Activated T-helper 17 cell treated with anti-CD3 and anti-CD28 coated beads, Interleukin-2, amount 50 U/mL, for 72 hours (primary cell): ENCODE results near the gene HNF4A. TPM values are rescaled to one million over a fixed set of nuclear protein-coding genes. Genes with fewer than 3 reads are reported as not detected.
"Not testable (repeated sequence)": the region's sequence is repeated elsewhere in the genome, so short reads cannot be mapped to it uniquely, and the experiment has no call there.

Experiments
- ATAC-seq: fragments of 150-1000 bp; cut with Tn5 transposase; replicated peaks from 2 replicates; pipeline ENCODE4 v1.10.0; 2021; ENCODE audit warnings: mild to moderate bottlenecking, moderate library complexity
- H3K27ac Mint-ChIP-seq: one replicate; pipeline ENCODE4 v1.8.0; 2022; ENCODE audit warnings: mixed read lengths
- H3K27me3 Mint-ChIP-seq: one replicate; pipeline ENCODE4 v1.8.0; 2022; ENCODE audit warnings: mixed read lengths
- H3K36me3 Mint-ChIP-seq: one replicate; pipeline ENCODE4 v1.8.0; 2022; ENCODE audit warnings: low read depth, mild to moderate bottlenecking, mixed read lengths
- H3K4me1 Mint-ChIP-seq: one replicate; pipeline ENCODE4 v1.8.0; 2022; ENCODE audit warnings: mixed read lengths
- H3K4me3 Mint-ChIP-seq: one replicate; pipeline ENCODE4 v1.8.0; 2022; ENCODE audit warnings: mild to moderate bottlenecking, mixed read lengths
- H3K9me3 Mint-ChIP-seq: one replicate; pipeline ENCODE4 v1.8.0; 2022; ENCODE audit warnings: mixed read lengths
- total RNA-seq, 2 donors: library from RNA; stranded (reverse); gene quantifications; one replicate each; pipeline ENCODE4 v1.2.3, GENCODE V29; 2022

HNF4A gene
- total RNA-seq: not detected

DNA sequence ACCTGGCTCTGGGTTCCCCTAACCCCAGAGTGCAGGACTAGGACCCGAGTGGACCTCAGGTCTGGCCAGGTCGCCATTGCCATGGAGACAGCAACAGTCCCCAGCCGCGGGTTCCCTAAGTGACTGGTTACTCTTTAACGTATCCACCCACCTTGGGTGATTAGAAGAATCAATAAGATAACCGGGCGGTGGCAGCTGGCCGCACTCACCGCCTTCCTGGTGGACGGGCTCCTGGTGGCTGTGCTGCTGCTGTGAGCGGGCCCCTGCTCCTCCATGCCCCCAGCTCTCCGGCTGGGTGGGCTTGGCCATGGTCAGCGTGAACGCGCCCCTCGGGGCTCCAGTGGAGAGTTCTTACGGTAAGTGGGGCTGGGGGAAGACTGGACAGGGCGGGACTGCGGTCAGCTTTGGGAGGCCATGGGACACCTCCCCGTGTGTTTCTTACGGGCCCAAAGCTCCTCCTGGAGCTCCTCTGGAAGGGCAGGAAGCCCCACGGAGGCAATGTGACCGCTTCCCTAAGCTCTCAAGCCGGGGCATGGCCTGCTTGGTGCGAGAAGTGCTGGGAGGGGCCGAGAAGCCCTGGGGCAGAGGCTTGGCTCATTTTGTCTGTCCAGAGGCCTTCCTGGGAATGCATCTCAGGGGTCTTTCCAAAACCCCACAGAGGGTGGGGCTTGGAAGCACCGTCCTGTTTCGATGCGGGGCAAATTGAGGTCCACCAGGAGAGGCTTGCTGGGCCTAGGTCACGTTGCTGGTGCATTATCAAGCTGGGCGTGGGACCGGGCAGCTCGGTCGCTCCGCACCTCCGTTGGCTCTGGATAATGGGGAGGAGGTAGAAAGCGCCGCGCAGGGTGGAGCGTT is at the start of gene HNF4A:
Gene HNF4A (plus strand): TSS at position 202 of the 855 bp plus-strand sequence. CDS start 106 bp downstream, at position 308.
- peaks cover 12% of the 10 kb centered on the region for H3K27me3 Mint-ChIP-seq
- H3K4me1 Mint-ChIP-seq: no peaks in the 10 kb centered on the region
- H3K36me3 Mint-ChIP-seq: no peaks in the 10 kb centered on the region

DNA sequence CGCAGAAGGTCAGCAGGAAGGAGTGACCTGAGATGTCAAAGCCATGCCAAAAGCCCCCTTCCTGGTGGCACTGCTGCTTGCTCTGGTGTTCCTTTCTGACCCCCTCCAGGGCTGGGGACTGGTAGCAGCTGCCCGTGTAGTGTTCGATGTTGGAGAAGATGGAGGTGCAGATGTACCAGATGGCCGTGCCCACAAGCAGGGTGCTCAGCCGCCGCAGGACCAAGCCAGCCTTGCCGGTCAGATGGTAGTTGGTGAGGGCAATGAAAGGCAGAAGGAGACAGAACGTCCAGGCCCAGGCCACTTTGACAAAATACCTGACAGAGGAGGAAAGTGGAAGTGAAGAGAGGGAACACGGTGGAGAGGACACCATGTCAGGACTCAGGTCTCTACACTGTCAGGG is 48.6 kb upstream of the HNF4A start:
- H3K9me3 Mint-ChIP-seq: no peaks in the 10 kb centered on the region
- H3K4me3 Mint-ChIP-seq: no peak overlapping the region
- H3K4me1 Mint-ChIP-seq: peaks cover 7% of the 10 kb centered on the region
- H3K27me3 Mint-ChIP-seq: no peaks in the 10 kb centered on the region
- H3K27ac Mint-ChIP-seq: no peak overlapping the region
- peaks cover 14% of the 10 kb centered on the region for H3K36me3 Mint-ChIP-seq
- ATAC-seq: no peak

More for the DNA sequence above, at the start of gene HNF4A:
- H3K9me3 Mint-ChIP-seq: no peaks in the 10 kb centered on the region
- H3K4me3 Mint-ChIP-seq: no peak within 1 kb of the TSS
- no peak within 1 kb of the TSS for H3K27ac Mint-ChIP-seq
- ATAC-seq: no peak

DNA sequence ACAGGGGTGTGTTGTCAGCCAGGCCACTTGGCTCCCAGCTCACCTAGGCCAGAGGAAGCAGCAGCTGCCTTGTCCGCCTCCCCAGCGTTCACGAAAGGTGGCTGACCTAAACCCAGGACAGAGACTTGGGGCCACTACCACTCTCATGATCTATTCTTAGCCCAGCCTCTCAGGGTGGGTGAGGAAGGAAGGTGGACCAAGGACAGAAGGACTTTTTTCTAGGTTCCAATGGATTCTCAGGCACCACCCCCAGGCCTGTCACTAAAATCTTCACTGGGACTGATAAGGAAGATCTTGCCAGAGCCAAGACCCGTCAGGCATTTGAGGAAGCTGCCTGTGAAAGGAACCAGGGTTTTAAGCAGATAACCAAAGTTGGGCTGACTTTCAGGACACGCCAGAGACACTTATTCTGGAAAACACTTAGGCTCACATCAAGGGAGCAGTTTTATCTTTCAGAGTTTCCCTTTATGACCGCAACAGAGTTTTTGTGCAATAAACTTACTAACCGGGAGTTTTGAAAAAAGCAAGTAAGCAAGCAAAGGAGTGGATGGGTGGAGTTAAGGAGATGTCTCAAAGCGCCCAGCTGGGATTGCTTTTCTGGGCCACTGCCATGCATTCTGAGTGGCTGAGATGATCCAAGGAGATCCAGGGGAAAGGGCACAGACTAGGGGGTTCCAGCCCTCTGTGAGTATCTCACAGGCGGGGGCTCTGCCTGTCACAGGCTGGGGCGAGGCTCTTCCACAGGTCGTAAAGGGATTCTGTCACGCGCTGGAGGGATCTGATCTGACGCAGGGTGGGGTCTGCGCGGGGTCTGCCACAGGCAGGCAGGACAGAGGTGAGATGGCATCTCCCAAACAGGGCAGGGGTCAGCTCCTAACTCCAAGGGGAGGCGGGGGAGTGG is 45.5 kb upstream of the HNF4A start:
- peak overlapping the region; percentile 93 for H3K27ac Mint-ChIP-seq
- no peaks in the 10 kb centered on the region for H3K9me3 Mint-ChIP-seq
- H3K4me3 Mint-ChIP-seq: peak overlapping the region; percentile 82
- H3K36me3 Mint-ChIP-seq: peaks cover 14% of the 10 kb centered on the region
- H3K4me1 Mint-ChIP-seq: peaks cover 7% of the 10 kb centered on the region
- no peaks in the 10 kb centered on the region for H3K27me3 Mint-ChIP-seq
- no peak for ATAC-seq

DNA sequence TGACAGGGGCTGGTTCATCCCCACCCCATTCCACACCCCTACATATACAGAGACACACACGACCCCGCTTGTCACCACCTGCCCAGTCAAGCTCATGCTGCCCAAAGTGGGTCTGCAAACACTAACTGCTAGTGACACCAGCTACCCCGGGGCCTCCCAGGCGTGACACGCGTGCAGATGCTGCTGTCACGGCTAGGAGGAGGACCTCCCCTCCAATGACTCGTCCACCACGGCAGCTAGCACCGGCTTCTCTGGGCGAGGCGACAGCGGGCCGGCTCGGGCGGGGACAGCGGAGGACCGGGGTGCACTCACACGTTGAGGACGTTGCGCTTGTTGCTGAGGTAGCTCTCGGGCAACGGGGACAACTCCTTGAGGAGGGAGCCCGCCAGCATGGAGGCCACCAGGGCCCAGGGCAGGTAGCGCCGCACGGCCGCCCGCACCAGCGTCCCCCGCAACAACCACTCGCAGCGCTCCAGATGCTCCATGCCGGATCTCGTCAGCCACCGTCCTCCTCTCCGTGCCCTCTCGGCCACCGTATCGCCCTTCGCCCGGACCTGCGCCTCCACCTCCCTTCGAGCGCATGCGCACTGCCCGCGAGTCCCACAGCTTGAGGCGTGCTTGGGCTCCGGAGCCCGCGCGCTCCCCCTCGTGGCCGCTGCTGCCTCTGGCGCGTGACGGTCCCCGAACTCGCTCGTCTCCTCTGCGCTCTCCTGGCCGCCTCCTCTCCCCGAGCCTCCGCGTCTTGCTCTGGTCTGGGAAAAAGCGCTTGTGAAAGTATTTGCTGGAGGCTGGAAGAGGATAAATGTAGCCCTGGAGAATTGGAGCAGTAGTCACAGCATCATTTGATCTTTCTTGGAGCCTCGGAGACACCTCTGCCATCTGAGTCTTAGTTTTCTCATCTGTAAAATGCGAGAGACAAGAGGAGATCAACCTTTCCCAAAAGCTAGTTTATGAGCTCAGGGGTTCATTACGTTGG is 44.5 kb upstream of the HNF4A start, which contains the start of gene FITM2:
Gene FITM2 (minus strand): TSS at position 539 of the 976 bp plus-strand sequence. CDS start 54 bp downstream, at position 485.
- Mint-ChIP-seq H3K9me3 (no peaks in the 10 kb centered on the region), H3K36me3 (peaks cover 14% of the 10 kb centered on the region), H3K4me3 (peak within 1 kb of the TSS; percentile 82), H3K27ac (peak within 1 kb of the TSS; percentile 93), H3K4me1 (peaks cover 7% of the 10 kb centered on the region), H3K27me3 (no peaks in the 10 kb centered on the region)
- peak; percentile 96 for ATAC-seq

DNA sequence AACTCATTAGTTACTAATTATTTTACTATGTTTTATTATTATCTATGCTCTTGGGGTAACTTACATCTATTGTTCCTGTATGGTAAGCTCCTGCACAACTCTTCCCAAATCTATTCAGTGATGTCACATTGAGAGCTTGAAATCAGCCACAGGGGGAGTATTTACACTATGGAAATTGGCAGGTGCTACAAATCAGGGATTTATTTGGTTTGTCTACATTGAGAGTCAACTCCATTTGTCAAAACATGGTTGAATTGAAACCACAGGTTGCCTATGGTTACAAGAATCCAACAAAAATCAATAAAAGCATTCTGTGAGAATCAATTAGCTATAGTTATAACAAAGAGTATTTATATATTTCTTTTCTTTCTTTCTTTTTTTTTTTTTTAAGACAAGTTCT is 40.6 kb upstream of the HNF4A start:
- ATAC-seq: no peak
- peaks cover 7% of the 10 kb centered on the region for H3K36me3 Mint-ChIP-seq
- H3K27ac Mint-ChIP-seq: no peak overlapping the region
- no peaks in the 10 kb centered on the region for H3K9me3 Mint-ChIP-seq
- peaks cover 3% of the 10 kb centered on the region for H3K27me3 Mint-ChIP-seq
- H3K4me1 Mint-ChIP-seq: peaks cover 4% of the 10 kb centered on the region
- no peak overlapping the region for H3K4me3 Mint-ChIP-seq

DNA sequence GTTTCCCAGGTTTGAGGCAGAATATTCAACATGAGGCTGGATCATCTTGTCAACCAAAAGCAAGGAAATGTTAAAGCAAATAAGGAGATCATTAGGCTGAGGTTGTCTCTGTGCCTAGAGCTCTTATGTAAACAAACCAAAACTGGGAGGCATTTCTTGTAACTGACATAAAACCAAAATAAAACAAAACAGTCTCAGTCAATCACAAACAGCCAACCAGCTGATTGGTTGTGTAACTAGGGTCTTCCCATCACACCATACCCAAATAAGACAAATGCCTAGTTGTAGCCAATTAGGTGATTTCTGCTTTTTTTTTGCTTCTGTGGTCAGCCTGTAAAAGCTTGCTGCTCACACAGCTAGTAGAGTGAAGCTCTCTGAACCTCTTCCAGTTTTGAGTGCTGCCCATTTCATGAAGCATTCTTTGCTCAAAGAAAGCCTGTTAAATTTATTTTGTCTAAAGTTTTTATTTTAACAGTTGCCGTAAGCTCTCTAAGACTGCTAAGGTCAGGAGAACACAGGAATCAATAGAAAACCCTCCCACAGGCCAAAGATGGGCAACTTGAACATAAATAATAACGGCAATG is 35.6 kb upstream of the HNF4A start:
- H3K9me3 Mint-ChIP-seq: no peaks in the 10 kb centered on the region
- peaks cover 6% of the 10 kb centered on the region for H3K27me3 Mint-ChIP-seq
- no peak overlapping the region for H3K4me3 Mint-ChIP-seq
- H3K4me1 Mint-ChIP-seq: no peaks in the 10 kb centered on the region
- H3K27ac Mint-ChIP-seq: no peak overlapping the region
- no peaks in the 10 kb centered on the region for H3K36me3 Mint-ChIP-seq
- no peak for ATAC-seq

DNA sequence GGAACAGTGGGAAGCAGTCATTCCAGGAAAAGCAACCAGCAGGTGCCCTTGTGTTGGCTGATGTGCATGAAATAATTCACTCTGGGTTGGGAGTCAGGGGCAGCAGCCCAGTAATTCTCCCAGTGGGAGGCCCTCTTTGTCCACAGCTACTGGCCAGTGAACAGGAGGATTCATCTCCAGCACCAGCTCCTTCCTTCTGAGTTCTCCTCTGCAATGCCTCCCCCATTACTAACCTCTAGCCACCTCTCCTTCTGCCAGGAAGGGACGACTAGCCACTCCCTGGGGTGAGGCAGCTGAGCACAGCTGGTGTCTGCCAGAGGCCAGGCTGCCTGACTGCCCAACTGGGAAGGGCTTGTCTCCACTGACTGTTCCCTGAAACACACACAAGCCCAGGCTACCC is 31.2 kb upstream of the HNF4A start:
- H3K4me1 Mint-ChIP-seq: no peaks in the 10 kb centered on the region
- no peaks in the 10 kb centered on the region for H3K9me3 Mint-ChIP-seq
- H3K4me3 Mint-ChIP-seq: no peak overlapping the region
- peaks cover 10% of the 10 kb centered on the region for H3K27me3 Mint-ChIP-seq
- ATAC-seq: no peak
- no peak overlapping the region for H3K27ac Mint-ChIP-seq
- H3K36me3 Mint-ChIP-seq: no peaks in the 10 kb centered on the region

DNA sequence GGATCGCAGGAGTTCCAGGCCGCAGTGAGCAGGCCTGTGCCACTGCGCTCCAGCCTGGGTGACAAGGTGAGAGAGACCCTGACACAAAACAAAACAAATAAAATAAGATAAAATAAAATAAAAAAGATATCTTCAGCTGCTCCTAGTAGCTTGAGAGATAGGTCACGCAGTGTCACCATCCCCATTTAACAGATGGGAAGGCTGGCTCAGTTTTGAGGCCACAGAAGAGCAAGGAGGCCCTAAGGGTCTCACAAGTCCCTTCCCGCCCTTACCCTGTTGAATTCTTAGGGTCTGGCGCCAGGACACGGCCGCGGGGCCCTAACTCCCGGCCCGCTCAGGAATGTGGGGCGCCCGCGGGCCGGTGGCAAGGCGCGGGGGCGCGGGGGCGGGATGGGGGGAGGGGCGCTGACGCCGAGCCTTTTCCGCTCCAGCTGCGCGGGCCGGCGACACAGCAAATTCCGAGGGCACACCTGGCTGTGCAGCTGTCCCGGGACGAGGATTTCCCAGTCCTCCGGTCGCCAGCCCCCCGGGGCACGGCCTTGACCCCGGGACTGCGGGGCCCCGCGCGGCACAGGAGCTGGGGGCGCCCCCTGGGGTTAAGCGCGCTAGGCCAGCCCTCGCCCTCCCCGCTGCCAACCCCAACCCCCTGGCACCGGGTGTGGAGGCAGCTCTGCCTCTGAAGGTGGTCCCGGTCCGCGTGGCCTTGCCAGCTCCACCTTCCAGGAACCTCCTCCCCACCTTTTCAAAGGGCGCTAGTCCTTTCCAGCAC is 28.9 kb upstream of the HNF4A start:
- Mint-ChIP-seq H3K36me3 (no peaks in the 10 kb centered on the region), H3K27ac (no peak overlapping the region), H3K4me3 (peak overlapping the region; percentile 48), H3K9me3 (no peaks in the 10 kb centered on the region), H3K4me1 (no peaks in the 10 kb centered on the region), H3K27me3 (peaks cover 14% of the 10 kb centered on the region)
- ATAC-seq: peak; percentile 61

DNA sequence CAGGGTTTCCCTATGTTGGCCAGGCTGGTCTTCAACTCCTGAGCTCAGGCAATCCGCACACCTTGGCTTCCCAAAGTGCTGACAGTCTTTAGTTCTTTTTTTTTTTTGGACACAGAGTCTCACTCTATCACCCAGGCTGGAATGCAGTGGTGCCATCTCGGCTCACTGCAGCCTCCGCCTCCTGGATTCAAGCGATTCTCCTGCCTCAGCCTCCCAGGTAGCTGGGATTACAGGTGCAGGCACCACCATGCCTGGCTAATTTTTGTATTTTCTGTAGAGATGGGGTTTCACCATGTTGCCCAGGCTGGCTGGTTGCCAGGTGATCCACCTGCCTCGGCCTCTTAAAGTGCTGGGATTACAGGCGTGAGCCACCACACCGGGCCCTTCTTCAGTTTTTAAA is 27.8 kb upstream of the HNF4A start:
- H3K27ac Mint-ChIP-seq, H3K4me1 Mint-ChIP-seq, ATAC-seq, H3K36me3 Mint-ChIP-seq, H3K9me3 Mint-ChIP-seq: not testable (repeated sequence)
- peak overlapping the region; percentile 45 for H3K4me3 Mint-ChIP-seq
- peaks cover 14% of the 10 kb centered on the region for H3K27me3 Mint-ChIP-seq

DNA sequence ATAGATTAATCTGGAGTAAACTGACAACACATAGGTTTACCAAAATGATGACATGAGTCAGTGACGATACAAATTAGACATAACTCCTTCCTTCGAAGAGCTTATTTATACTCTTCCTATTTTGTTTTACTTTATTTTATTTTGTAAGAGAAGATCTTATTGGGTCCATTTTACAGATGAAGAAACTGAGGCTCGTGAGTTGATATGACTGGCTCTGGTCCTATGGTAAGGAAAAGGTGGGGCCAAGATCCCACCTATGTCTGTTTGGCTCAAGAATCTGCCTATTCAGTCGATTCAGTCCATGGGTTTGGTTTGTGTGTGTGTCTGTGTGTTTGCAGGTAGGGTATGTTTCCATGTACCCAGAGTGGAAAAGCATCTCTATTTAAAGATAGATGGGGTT is 27.1 kb upstream of the HNF4A start:
- no peak overlapping the region for H3K4me3 Mint-ChIP-seq
- no peaks in the 10 kb centered on the region for H3K36me3 Mint-ChIP-seq
- no peak overlapping the region for H3K27ac Mint-ChIP-seq
- no peaks in the 10 kb centered on the region for H3K4me1 Mint-ChIP-seq
- H3K9me3 Mint-ChIP-seq: no peaks in the 10 kb centered on the region
- ATAC-seq: no peak
- H3K27me3 Mint-ChIP-seq: peaks cover 14% of the 10 kb centered on the region

DNA sequence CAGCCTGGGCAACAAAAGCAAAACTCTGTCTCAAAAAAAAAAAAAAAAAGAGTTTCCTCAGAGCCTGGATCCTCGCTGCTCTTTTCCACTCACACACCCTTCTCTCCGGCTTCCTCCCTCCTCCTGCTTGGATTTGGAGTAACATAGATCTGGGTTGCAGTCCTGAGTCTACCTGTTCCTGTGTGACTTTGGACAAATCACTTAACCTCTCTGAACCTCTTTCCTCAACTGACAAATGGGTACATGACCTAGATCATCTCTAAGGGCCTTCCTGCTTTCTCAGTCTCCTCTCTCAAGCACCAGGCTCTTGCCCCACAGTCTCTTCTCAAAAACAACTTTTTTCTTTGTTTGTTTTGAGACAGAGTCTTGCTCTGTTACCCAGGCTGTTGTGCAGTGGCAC is 24.3 kb upstream of the HNF4A start:
- Mint-ChIP-seq H3K27me3 (peaks cover 18% of the 10 kb centered on the region), H3K9me3 (no peaks in the 10 kb centered on the region), H3K4me3 (no peak overlapping the region), H3K36me3 (no peaks in the 10 kb centered on the region), H3K27ac (no peak overlapping the region), H3K4me1 (no peaks in the 10 kb centered on the region)
- no peak for ATAC-seq

DNA sequence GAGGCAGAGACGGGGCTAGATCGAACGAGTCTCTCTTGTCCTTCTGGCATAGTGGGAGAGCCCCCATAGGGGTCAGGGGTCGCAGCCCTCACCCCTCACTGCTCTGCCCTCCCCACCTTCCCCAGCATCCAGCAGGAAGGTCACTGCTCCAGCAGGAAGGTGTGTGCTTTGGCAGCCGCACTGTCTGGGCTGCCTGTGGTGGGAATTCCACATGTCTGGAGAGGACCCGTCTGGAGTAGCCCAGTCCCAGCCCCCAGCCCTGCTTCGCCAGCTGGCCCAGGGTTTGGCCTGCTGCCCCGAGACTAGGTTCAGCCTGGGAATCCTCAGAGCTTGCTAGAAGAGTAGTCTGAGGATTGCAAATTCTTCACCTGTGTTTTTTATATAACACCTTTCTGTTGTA is 21.2 kb upstream of the HNF4A start:
- peaks cover 16% of the 10 kb centered on the region for H3K27me3 Mint-ChIP-seq
- no peaks in the 10 kb centered on the region for H3K4me1 Mint-ChIP-seq
- no peak overlapping the region for H3K27ac Mint-ChIP-seq
- H3K9me3 Mint-ChIP-seq: no peaks in the 10 kb centered on the region
- H3K36me3 Mint-ChIP-seq: no peaks in the 10 kb centered on the region
- no peak overlapping the region for H3K4me3 Mint-ChIP-seq
- no peak for ATAC-seq

DNA sequence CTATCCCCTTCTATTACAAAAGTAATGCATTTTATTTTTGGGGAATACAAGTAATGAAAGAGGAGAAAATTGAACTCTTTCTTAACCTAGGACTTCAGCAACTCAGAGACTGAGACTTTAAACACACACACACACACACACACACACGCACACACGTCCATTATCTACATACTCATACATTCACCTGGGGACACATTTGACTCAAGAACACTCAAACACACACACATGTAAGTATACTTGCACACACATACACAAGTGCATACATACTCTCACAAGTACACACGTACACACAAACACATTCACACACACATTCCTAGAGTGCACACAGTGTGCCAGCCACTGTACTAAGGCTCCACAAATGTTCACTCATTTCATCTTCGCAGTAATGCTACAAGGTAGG is 20.8 kb upstream of the HNF4A start:
- Mint-ChIP-seq H3K36me3 (no peaks in the 10 kb centered on the region), H3K9me3 (no peaks in the 10 kb centered on the region), H3K27ac (no peak overlapping the region), H3K4me1 (no peaks in the 10 kb centered on the region), H3K27me3 (peaks cover 16% of the 10 kb centered on the region), H3K4me3 (no peak overlapping the region)
- ATAC-seq: no peak
